Measurements from ENCODE around the gene GRM1. TPM values are rescaled to one million over a fixed set of nuclear protein-coding genes. Genes with fewer than 3 reads are reported as not detected.

The GRM1 gene
- total and polyA plus RNA-seq, 2 experiments from 2014 or later: 0.29 to 0.63 TPM

DNA sequence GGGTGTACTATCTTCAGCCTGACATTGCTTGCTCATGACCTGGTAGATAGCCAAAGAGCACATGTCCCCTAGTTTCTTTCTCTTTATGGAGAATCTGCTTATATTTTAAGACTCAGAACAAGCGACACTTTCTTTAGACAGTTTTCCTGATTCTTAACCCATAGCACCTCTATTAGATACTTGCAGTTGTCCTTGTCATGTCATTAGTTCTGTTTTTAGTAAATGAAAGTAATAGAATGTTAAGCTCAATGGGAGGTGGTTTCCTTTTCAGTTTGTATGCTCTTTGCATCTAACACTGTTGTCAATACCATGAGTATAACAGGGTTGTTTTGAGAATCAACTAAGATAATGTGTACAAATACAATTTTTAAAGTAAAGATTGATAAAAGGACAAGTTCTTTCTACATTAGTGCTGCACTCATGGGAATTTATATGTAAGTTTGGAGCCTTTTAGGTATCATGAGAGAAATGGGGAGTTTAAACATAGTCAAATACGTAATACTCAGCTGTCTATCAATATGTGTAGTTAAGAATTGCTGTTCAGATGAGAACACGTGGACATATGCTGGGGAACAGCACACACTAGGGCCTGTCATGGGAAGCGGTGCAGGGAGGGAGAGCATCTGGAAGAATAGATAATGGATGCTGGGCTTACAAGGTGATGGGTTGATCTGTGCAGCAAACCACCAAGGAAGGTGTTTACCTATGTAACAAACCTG lies 124.3 kb downstream of the GRM1 start:
- H2AFZ ChIP-seq: no peak overlapping the region
- no peaks in the 10 kb centered on the region for H3K36me3 ChIP-seq (ENCODE audit: insufficient read depth)
- no peak overlapping the region for H3K4me2 ChIP-seq
- H3K4me3 Mint-ChIP-seq: no peak overlapping the region
- H4K20me1 ChIP-seq (replicated peaks; ENCODE audit: insufficient read depth): no peaks in the 10 kb centered on the region
- peaks cover 17% of the 10 kb centered on the region for H3K4me1 Mint-ChIP-seq
- no peaks in the 10 kb centered on the region for H3K79me2 ChIP-seq (replicated peaks; ENCODE audit: insufficient read depth)
- TF ChIP-seq REST (IDR thresholded peaks at IDR 0.05; ENCODE audit: unreplicated experiment) (no peak), STAT1 (IDR thresholded peaks at IDR 0.05; ENCODE audit: unreplicated experiment) (no peak), NANOG (IDR thresholded peaks at IDR 0.05; ENCODE audit: borderline replicate concordance) (no peak), EZH2 (IDR thresholded peaks at IDR 0.05; ENCODE audit: low read depth, unreplicated experiment) (no peak), EZH2phosphoT487 (IDR thresholded peaks at IDR 0.05; ENCODE audit: unreplicated experiment) (no peak)
- TF ChIP-seq, protein P1, sequence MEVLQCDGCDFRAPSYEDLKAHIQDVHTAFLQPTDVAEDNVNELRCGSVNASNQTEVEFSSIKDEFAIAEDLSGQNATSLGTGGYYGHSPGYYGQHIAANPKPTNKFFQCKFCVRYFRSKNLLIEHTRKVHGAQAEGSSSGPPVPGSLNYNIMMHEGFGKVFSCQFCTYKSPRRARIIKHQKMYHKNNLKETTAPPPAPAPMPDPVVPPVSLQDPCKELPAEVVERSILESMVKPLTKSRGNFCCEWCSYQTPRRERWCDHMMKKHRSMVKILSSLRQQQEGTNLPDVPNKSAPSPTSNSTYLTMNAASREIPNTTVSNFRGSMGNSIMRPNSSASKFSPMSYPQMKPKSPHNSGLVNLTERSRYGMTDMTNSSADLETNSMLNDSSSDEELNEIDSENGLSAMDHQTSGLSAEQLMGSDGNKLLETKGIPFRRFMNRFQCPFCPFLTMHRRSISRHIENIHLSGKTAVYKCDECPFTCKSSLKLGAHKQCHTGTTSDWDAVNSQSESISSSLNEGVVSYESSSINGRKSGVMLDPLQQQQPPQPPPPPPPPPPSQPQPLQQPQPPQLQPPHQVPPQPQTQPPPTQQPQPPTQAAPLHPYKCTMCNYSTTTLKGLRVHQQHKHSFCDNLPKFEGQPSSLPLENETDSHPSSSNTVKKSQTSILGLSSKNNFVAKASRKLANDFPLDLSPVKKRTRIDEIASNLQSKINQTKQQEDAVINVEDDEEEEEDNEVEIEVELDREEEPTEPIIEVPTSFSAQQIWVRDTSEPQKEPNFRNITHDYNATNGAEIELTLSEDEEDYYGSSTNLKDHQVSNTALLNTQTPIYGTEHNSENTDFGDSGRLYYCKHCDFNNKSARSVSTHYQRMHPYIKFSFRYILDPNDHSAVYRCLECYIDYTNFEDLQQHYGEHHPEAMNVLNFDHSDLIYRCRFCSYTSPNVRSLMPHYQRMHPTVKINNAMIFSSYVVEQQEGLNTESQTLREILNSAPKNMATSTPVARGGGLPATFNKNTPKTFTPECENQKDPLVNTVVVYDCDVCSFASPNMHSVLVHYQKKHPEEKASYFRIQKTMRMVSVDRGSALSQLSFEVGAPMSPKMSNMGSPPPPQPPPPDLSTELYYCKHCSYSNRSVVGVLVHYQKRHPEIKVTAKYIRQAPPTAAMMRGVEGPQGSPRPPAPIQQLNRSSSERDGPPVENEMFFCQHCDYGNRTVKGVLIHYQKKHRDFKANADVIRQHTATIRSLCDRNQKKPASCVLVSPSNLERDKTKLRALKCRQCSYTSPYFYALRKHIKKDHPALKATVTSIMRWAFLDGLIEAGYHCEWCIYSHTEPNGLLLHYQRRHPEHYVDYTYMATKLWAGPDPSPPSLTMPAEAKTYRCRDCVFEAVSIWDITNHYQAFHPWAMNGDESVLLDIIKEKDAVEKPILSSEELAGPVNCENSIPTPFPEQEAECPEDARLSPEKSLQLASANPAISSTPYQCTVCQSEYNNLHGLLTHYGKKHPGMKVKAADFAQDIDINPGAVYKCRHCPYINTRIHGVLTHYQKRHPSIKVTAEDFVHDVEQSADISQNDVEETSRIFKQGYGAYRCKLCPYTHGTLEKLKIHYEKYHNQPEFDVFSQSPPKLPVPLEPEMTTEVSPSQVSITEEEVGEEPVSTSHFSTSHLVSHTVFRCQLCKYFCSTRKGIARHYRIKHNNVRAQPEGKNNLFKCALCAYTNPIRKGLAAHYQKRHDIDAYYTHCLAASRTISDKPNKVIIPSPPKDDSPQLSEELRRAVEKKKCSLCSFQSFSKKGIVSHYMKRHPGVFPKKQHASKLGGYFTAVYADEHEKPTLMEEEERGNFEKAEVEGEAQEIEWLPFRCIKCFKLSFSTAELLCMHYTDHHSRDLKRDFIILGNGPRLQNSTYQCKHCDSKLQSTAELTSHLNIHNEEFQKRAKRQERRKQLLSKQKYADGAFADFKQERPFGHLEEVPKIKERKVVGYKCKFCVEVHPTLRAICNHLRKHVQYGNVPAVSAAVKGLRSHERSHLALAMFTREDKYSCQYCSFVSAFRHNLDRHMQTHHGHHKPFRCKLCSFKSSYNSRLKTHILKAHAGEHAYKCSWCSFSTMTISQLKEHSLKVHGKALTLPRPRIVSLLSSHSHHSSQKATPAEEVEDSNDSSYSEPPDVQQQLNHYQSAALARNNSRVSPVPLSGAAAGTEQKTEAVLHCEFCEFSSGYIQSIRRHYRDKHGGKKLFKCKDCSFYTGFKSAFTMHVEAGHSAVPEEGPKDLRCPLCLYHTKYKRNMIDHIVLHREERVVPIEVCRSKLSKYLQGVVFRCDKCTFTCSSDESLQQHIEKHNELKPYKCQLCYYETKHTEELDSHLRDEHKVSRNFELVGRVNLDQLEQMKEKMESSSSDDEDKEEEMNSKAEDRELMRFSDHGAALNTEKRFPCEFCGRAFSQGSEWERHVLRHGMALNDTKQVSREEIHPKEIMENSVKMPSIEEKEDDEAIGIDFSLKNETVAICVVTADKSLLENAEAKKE (CRISPR knock-in tag; IDR thresholded peaks at IDR 0.05): no peak
- DNase-seq (ENCODE audit: low spot score) (no peak), ATAC-seq (no peak; the same call in 2 of the 3 replicates)
- no peak overlapping the region for H3K27ac ChIP-seq (ENCODE audit: low read depth)
- H3K9me3 Mint-ChIP-seq: no peaks in the 10 kb centered on the region
- H3K36me3 Mint-ChIP-seq (ENCODE audit: low read depth): no peaks in the 10 kb centered on the region
- H3K27ac Mint-ChIP-seq: no peak overlapping the region
- no peaks in the 10 kb centered on the region for H3K27me3 ChIP-seq (ENCODE audit: insufficient read depth)
- peaks cover 9% of the 10 kb centered on the region for H3K4me1 ChIP-seq (ENCODE audit: insufficient read depth)
- no peak overlapping the region for H3K4me3 ChIP-seq
- 0 out of 2 replicates have a peak, but pooled peaks cover 4% of the 10 kb centered on the region for H3K9me2 ChIP-seq (ENCODE audit: insufficient read depth)
- H3F3A ChIP-seq (replicated peaks; ENCODE audit: low read depth): no peaks in the 10 kb centered on the region
- no peaks in the 10 kb centered on the region for H3K27me3 Mint-ChIP-seq (ENCODE audit: insufficient read depth, low read depth, poor library complexity)
